Gastroesophageal sphincter (tissue), 4 donors: ENCODE data around the gene RBM47. TPM values are rescaled to one million over a fixed set of nuclear protein-coding genes. Genes with fewer than 3 reads are reported as not detected.

Experiments
- ATAC-seq: fragments of 150-250 bp; one replicate; pipeline ENCODE4 v1.9.1; 2016; ENCODE audit warnings: mild to moderate bottlenecking, moderate library complexity
- H3K27ac ChIP-seq, 4 donors: fragments of 200-600 bp; sonication (generic) in 3 of 4; 1 replicate in 3 of 4; 2 replicates in 1 of 4; pipeline ENCODE4 v1.5.1; 2016 to 2019
- H3K27me3 ChIP-seq: fragments of 200-600 bp; sonication (generic); one replicate; pipeline ENCODE4 v1.5.1; 2019
- H3K36me3 ChIP-seq, 2 donors: fragments of 200-600 bp; sonication (generic); one replicate each; pipeline ENCODE4 v1.5.1; 2019; ENCODE audit warnings: control low read depth in 1 of 2
- H3K4me1 ChIP-seq, 3 donors: fragments of 200-600 bp; sonication (generic); 1 replicate in 2 of 3; 2 replicates in 1 of 3; pipeline ENCODE4 v1.5.1; 2016 to 2019; ENCODE audit warnings: control low read depth in 2 of 3
- H3K4me3 ChIP-seq, 2 donors: fragments of 200-600 bp; sonication (generic); one replicate each; pipeline ENCODE4 v1.5.1; 2019; ENCODE audit warnings: mild to moderate bottlenecking in 1 of 2, moderate library complexity in 1 of 2
- H3K9me3 ChIP-seq, 3 donors: fragments of 200-600 bp; sonication (generic); one replicate each; pipeline ENCODE4 v1.5.1; 2017 to 2019; ENCODE audit warnings: control low read depth in 2 of 3
- CTCF ChIP-seq, 4 experiments: fragments of 200-600 bp in 2 of 4; fragments of 450-650 bp in 2 of 4; sonication (generic) in 1 of 4; IDR thresholded peaks; one replicate each; pipeline ENCODE4 v1.5.1; 2017 to 2019; ENCODE audit warnings: antibody characterized with exemption in 4 of 4, mild to moderate bottlenecking in 2 of 4, moderate library complexity in 2 of 4
- EP300 ChIP-seq: sonication (generic); formaldehyde crosslinking; IDR thresholded peaks from one replicate; pipeline ENCODE4 v1.6.1; 2017; ENCODE audit warnings: antibody characterized with exemption, mild to moderate bottlenecking
- POLR2A ChIP-seq, 2 donors: fragments of 450-650 bp; IDR thresholded peaks; one replicate each; pipeline ENCODE4 v1.6.1; 2017; ENCODE audit warnings: antibody characterized with exemption in 2 of 2, mild to moderate bottlenecking in 2 of 2, moderate library complexity in 1 of 2
- POLR2AphosphoS5 ChIP-seq: sonication (generic); formaldehyde crosslinking; IDR thresholded peaks from one replicate; pipeline ENCODE4 v1.6.1; 2017; ENCODE audit warnings: antibody characterized with exemption
- WGBS, 2 donors: methylation state at CpG; one replicate each; pipeline ENCODE4 v1.1.5; 2018; ENCODE audit warnings: low coverage in 1 of 2; 5-methylcytosine and 5-hydroxymethylcytosine counted together
- total RNA-seq, 4 donors: library from RNA; depleted of rRNA; stranded (reverse); fragments of >200 nt; gene quantifications; one replicate each; pipeline ENCODE4 v1.1.0, GENCODE V29; 2016

Gene RBM47
- total RNA-seq, 4 donors from 2014 or later, result 9.1 to 36.9 (median 26.4) TPM

GRCh38 chr4:40626183-40626990 lies 3.3 kb downstream of the RBM47 start:
- peaks cover 36% of the 10 kb centered on the region for H3K27me3 ChIP-seq
- H3K4me1 ChIP-seq, result peaks cover 0 to 16% (median 0%) of the 10 kb centered on the region in 3 donors
- no peaks in the 10 kb centered on the region for H3K9me3 ChIP-seq
- no peak overlapping the region for H3K4me3 ChIP-seq
- no peak overlapping the region for H3K27ac ChIP-seq
- no peaks in the 10 kb centered on the region for H3K36me3 ChIP-seq
- 44 to 45% methylated on average over 4 to 9 of the region's 10 CpGs for WGBS, 2 donors
- no peak for ATAC-seq
- TF ChIP-seq CTCF (IDR thresholded peaks at IDR 0.05) (no peak), POLR2AphosphoS5 (no peak), POLR2A (IDR thresholded peaks at IDR 0.05) (no peak), EP300 (no peak)

DNA sequence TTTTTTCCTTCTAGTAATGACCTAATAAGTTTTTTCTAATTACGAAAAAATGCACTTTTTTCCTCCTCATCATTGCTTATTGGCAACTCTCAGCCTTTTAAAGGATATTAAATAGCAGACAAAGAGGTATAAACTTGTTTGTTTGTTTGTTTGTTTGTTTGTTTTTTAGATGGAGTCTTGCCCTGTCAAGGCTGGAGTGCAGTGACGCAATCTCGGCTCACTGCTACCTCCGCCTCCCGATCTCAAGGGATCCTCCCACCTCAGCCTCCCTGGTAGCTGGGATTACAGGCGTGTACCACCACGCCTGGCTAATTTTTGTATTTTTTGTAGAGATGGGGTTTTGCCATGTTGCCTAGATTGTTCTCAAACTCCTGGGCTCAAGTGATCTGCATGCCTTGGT lies 6.0 kb downstream of the RBM47 start:
- TF ChIP-seq EP300, result no peak
- TF ChIP-seq POLR2AphosphoS5, result no peak
- TF ChIP-seq CTCF (IDR thresholded peaks at IDR 0.05), result no peak
- TF ChIP-seq POLR2A (IDR thresholded peaks at IDR 0.05), result no peak
- 89 to 93% methylated on average over 5 to 7 of the region's 7 CpGs for WGBS, 2 donors
- H3K4me3 ChIP-seq, result no peak overlapping the region
- no peak overlapping the region for H3K27ac ChIP-seq
- peaks cover 36% of the 10 kb centered on the region for H3K27me3 ChIP-seq
- H3K9me3 ChIP-seq, result no peaks in the 10 kb centered on the region
- H3K4me1 ChIP-seq, result no peaks in the 10 kb centered on the region
- no peaks in the 10 kb centered on the region for H3K36me3 ChIP-seq
- no peak for ATAC-seq

GRCh38 chr4:40622913-40623312 lies 6.8 kb downstream of the RBM47 start:
- H3K4me3 ChIP-seq, result no peak overlapping the region
- H3K27me3 ChIP-seq, result peaks cover 36% of the 10 kb centered on the region
- H3K27ac ChIP-seq, result no peak overlapping the region
- H3K36me3 ChIP-seq, result no peaks in the 10 kb centered on the region
- H3K4me1 ChIP-seq, result no peaks in the 10 kb centered on the region
- WGBS, 2 donors, result 85 to 93% methylated on average over 5 to 6 of the region's 6 CpGs
- TF ChIP-seq POLR2A (IDR thresholded peaks at IDR 0.05) (no peak), EP300 (no peak), CTCF (IDR thresholded peaks at IDR 0.05) (no peak), POLR2AphosphoS5 (no peak)
- ATAC-seq, result no peak
- H3K9me3 ChIP-seq, result no peaks in the 10 kb centered on the region

- TF ChIP-seq EP300 (no peak), CTCF (IDR thresholded peaks at IDR 0.05) (no peak), POLR2AphosphoS5 (no peak)
- H3K36me3 ChIP-seq, result no peaks in the 10 kb centered on the region
- no peaks in the 10 kb centered on the region for H3K9me3 ChIP-seq
- peak; percentile 85 for ATAC-seq
- H3K4me1 ChIP-seq, result no peaks in the 10 kb centered on the region
- 65 to 66% methylated on average over 8 to 13 of the region's 13 CpGs for WGBS, 2 donors
- peak overlapping the region in 1 of 4 donors; percentile 10 for H3K27ac ChIP-seq
- peaks cover 36% of the 10 kb centered on the region for H3K27me3 ChIP-seq
- no peak overlapping the region for H3K4me3 ChIP-seq
Observed at GRCh38 chr4:40621592-40622512, 7.8 kb downstream of the RBM47 start.
